Endothelial cell (in vitro differentiated cells): ENCODE measurements around the gene COL13A1. TPM values are rescaled to one million over a fixed set of nuclear protein-coding genes. Genes with fewer than 3 reads are reported as not detected.

Experiments
- DNase-seq: peaks from one replicate; pipeline ENCODE4 v3.0.0; 2021; ENCODE audit warnings: low spot score
- H3K27ac Mint-ChIP-seq: one replicate; pipeline ENCODE4 v1.8.0; 2021; ENCODE audit warnings: mixed read lengths, inconsistent platforms; ENCODE audit not compliant: unreplicated experiment
- H3K27me3 Mint-ChIP-seq: one replicate; pipeline ENCODE4 v1.8.0; 2021; ENCODE audit warnings: mild to moderate bottlenecking, moderate library complexity, mixed read lengths, inconsistent platforms; ENCODE audit not compliant: unreplicated experiment
- H3K36me3 Mint-ChIP-seq: one replicate; pipeline ENCODE4 v1.8.0; 2021; ENCODE audit warnings: mild to moderate bottlenecking, low read depth, mixed read lengths, inconsistent platforms; ENCODE audit not compliant: unreplicated experiment
- H3K4me1 Mint-ChIP-seq: one replicate; pipeline ENCODE4 v1.8.0; 2021; ENCODE audit warnings: mild to moderate bottlenecking, mixed read lengths, inconsistent platforms; ENCODE audit not compliant: unreplicated experiment
- H3K4me3 Mint-ChIP-seq: one replicate; pipeline ENCODE4 v1.8.0; 2021; ENCODE audit warnings: mild to moderate bottlenecking, mixed read lengths, inconsistent platforms; ENCODE audit not compliant: unreplicated experiment
- H3K9me3 Mint-ChIP-seq: one replicate; pipeline ENCODE4 v1.8.0; 2021; ENCODE audit warnings: mixed read lengths, inconsistent platforms; ENCODE audit not compliant: unreplicated experiment
- total RNA-seq: library from RNA; stranded (reverse); fragmentation: NEBNext Ultra II Directional; extraction: Animal tissue kit (Norgen Biotek cat#: 25700); gene quantifications from one replicate; pipeline ENCODE4 v1.2.1, GENCODE V29; 2021; ENCODE audit not compliant: unreplicated experiment
- TF ChIP-seq, protein P1 (sequence below): fragments of 200-600 bp; sonication (generic); IDR thresholded peaks from one replicate; pipeline ENCODE4 v1.5.0; 2021; ENCODE audit warnings: antibody characterized with exemption; ENCODE audit not compliant: unreplicated experiment

Gene COL13A1
- total RNA-seq, 1 donor from 2014 or later, result 22.6 TPM

- H3K27ac Mint-ChIP-seq, result no peak overlapping the region
- H3K27me3 Mint-ChIP-seq, result peaks cover 5% of the 10 kb centered on the region
- peaks cover 15% of the 10 kb centered on the region for H3K4me1 Mint-ChIP-seq
- H3K9me3 Mint-ChIP-seq, result no peaks in the 10 kb centered on the region
- peaks cover 3% of the 10 kb centered on the region for H3K36me3 Mint-ChIP-seq
- TF ChIP-seq, protein P1, sequence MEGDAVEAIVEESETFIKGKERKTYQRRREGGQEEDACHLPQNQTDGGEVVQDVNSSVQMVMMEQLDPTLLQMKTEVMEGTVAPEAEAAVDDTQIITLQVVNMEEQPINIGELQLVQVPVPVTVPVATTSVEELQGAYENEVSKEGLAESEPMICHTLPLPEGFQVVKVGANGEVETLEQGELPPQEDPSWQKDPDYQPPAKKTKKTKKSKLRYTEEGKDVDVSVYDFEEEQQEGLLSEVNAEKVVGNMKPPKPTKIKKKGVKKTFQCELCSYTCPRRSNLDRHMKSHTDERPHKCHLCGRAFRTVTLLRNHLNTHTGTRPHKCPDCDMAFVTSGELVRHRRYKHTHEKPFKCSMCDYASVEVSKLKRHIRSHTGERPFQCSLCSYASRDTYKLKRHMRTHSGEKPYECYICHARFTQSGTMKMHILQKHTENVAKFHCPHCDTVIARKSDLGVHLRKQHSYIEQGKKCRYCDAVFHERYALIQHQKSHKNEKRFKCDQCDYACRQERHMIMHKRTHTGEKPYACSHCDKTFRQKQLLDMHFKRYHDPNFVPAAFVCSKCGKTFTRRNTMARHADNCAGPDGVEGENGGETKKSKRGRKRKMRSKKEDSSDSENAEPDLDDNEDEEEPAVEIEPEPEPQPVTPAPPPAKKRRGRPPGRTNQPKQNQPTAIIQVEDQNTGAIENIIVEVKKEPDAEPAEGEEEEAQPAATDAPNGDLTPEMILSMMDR, result no peak
- DNase-seq, result no peak
- H3K4me3 Mint-ChIP-seq, result no peak overlapping the region
These were observed 112.1 kb downstream of the COL13A1 start for GRCh38 chr10:69913606-69914382.

DNA sequence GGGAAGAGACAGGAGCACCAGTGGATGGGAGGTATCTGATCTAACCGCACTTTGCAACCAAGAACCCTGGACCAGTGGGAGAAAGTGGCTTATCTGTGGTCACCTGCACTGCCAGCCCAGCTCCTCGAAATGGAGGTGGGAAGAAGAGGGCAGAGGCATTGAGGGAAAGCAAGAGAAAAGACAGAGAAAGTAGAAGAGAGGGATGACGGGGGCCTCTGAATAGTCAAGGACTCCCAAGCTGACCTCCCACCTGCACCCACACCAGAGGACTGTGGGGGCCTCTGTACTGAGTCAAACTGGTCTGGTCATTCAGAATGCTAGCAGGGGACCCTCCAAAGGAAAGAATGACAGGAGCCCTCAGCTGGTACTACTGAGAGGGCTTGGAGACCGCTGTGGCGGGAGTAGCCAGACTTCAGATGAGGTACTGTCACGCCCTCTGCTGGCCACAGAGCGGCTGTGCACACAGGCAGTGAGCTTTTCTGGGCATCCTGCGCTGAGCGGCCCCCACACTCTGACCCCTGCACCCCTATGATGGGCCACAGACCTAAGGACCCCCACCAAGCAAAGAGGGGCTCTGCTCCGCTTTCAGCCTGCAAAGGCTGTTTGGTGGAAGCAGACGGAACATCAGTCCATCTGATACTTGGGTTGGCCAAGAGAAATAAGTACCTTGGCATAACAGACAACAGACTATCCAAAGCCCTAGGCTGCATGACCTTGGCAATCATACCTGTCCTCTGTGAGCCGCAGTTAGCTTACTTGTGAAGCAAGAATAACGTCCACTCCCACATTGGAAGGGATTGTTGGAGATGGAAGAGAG is 112.9 kb downstream of the COL13A1 start:
- peaks cover 15% of the 10 kb centered on the region for H3K4me1 Mint-ChIP-seq
- H3K9me3 Mint-ChIP-seq, result no peaks in the 10 kb centered on the region
- TF ChIP-seq, protein P1, result peak; percentile 93
- peak; percentile 82 for DNase-seq
- H3K27me3 Mint-ChIP-seq, result peaks cover 7% of the 10 kb centered on the region
- H3K36me3 Mint-ChIP-seq, result peaks cover 3% of the 10 kb centered on the region
- no peak overlapping the region for H3K4me3 Mint-ChIP-seq
- H3K27ac Mint-ChIP-seq, result no peak overlapping the region

DNA sequence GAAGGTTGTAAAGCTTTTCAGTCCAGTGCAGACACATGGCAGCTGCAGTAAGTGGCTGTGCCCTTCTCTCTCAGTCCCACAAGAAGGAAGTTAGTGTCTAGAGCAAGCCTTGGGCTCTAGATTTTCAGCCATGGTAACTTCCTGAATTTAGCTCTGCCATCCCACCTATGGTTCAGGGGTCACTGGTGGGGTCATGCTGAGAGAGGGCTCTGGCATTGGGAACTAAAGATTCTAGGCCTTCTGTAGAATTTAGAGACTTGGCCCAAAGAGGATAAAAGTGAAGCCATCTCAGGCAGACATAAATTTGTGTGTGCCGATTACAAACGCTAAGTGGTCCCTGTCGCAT is 113.5 kb downstream of the COL13A1 start:
- Mint-ChIP-seq H3K4me1 (peaks cover 15% of the 10 kb centered on the region), H3K36me3 (peaks cover 3% of the 10 kb centered on the region), H3K27ac (no peak overlapping the region), H3K27me3 (peaks cover 7% of the 10 kb centered on the region), H3K4me3 (no peak overlapping the region), H3K9me3 (no peaks in the 10 kb centered on the region)
- TF ChIP-seq, protein P1, result no peak
- no peak for DNase-seq

DNA sequence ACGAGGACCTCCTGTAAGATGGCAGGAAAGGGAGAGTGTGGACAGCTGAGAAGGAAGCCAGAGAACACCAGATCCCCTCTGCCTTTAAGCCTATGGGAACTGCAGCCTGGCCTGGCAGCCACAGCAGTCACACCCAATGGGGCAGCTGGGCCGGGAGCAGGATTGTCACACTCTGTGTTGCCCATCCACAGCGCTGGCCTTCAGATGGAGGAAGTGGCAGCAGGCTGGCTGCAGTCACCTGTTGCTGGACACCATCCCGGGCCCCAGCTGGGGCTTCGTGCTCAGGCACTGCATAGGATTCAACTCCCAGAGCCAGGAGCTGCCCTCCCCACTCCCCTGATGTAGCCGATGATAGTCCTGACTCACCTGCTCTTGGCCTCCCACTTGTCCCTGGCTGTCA is 114.4 kb downstream of the COL13A1 start:
- H3K36me3 Mint-ChIP-seq, result no peaks in the 10 kb centered on the region
- H3K27ac Mint-ChIP-seq, result no peak overlapping the region
- DNase-seq, result no peak
- peaks cover 15% of the 10 kb centered on the region for H3K4me1 Mint-ChIP-seq
- no peak overlapping the region for H3K4me3 Mint-ChIP-seq
- no peaks in the 10 kb centered on the region for H3K9me3 Mint-ChIP-seq
- TF ChIP-seq, protein P1, result no peak
- H3K27me3 Mint-ChIP-seq, result peaks cover 8% of the 10 kb centered on the region

DNA sequence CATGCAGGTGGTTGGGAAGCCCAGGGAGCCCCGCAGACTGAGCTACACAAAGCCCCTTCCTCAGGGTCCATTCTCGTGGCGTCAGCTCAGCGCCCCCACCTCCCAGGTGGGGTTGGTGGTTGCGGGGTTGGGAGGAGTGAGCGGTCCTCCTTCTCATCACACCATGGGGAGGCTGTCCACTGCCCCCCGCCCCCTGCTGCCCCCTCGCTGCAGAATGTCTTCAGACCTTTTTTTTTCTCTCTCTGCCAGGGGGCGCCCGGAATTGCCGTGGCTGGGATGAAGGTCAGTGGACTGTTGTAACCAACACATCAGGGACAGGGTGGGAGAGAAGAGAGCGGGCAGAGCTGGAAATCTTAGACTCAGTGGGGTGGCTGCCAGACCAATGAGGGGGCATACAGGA is 116.3 kb downstream of the COL13A1 start:
- Mint-ChIP-seq H3K4me3 (no peak overlapping the region), H3K27me3 (peaks cover 9% of the 10 kb centered on the region), H3K9me3 (no peaks in the 10 kb centered on the region), H3K4me1 (peaks cover 2% of the 10 kb centered on the region), H3K27ac (no peak overlapping the region), H3K36me3 (no peaks in the 10 kb centered on the region)
- no peak for DNase-seq
- TF ChIP-seq, protein P1, result no peak
